GM10847 (cell line): Measurements from ENCODE around the gene CSRNP3.

Experiments
- POLR2A ChIP-seq: IDR thresholded peaks from 2 replicates; pipeline ENCODE4 v1.6.1; 2011; ENCODE audit not compliant: insufficient read length; ENCODE audit errors: extremely low read depth

CSRNP3 gene

GRCh38 chr2:165624470-165624800, 154.9 kb downstream of the CSRNP3 start:
- TF ChIP-seq POLR2A = no peak

- TF ChIP-seq POLR2A = no peak
These were observed 158.0 kb downstream of the CSRNP3 start for GRCh38 chr2:165627470-165627869.

GRCh38 chr2:165629776-165630175, 160.3 kb downstream of the CSRNP3 start:
- no peak for TF ChIP-seq POLR2A

- no peak for TF ChIP-seq POLR2A
These were observed 160.7 kb downstream of the CSRNP3 start for GRCh38 chr2:165630236-165630635.

GRCh38 chr2:165631089-165631488, 161.6 kb downstream of the CSRNP3 start:
- TF ChIP-seq POLR2A = no peak

GRCh38 chr2:165632594-165632993, 163.1 kb downstream of the CSRNP3 start:
- TF ChIP-seq POLR2A = no peak

- no peak for TF ChIP-seq POLR2A
These were observed 163.9 kb downstream of the CSRNP3 start for GRCh38 chr2:165633431-165633830.

- TF ChIP-seq POLR2A = no peak
These were observed 164.8 kb downstream of the CSRNP3 start for GRCh38 chr2:165634282-165634681.

GRCh38 chr2:165634855-165635254, 165.4 kb downstream of the CSRNP3 start:
- TF ChIP-seq POLR2A = no peak

- TF ChIP-seq POLR2A = no peak
These were observed 166.0 kb downstream of the CSRNP3 start for GRCh38 chr2:165635532-165635931.

GRCh38 chr2:165636959-165637358, 167.5 kb downstream of the CSRNP3 start:
- no peak for TF ChIP-seq POLR2A

- TF ChIP-seq POLR2A = no peak
These were observed 167.9 kb downstream of the CSRNP3 start for GRCh38 chr2:165637396-165637795.

- TF ChIP-seq POLR2A = no peak
These were observed 170.0 kb downstream of the CSRNP3 start for GRCh38 chr2:165639504-165639903.

- no peak for TF ChIP-seq POLR2A
These were observed 170.9 kb downstream of the CSRNP3 start for GRCh38 chr2:165640247-165640929.

- TF ChIP-seq POLR2A = no peak
These were observed 176.7 kb downstream of the CSRNP3 start for GRCh38 chr2:165645930-165646831.

- TF ChIP-seq POLR2A = no peak
These were observed 177.9 kb downstream of the CSRNP3 start for GRCh38 chr2:165647409-165647808.
